Stimulated activated CD4-positive, alpha-beta T cell treated with anti-CD3 and anti-CD28 coated beads, Interleukin-12 subunit alpha, Interleukin-12 subunit beta, amount 100 ng/mL, for 24 hours (primary cell): ENCODE measurements around the gene TBK1.

Source experiments
- DNase-seq, 2 experiments: peaks; one replicate each; pipeline ENCODE4 v3.0.0-alpha.2; 2020; ENCODE audit warnings: low read depth in 2 of 2

The TBK1 gene

DNA sequence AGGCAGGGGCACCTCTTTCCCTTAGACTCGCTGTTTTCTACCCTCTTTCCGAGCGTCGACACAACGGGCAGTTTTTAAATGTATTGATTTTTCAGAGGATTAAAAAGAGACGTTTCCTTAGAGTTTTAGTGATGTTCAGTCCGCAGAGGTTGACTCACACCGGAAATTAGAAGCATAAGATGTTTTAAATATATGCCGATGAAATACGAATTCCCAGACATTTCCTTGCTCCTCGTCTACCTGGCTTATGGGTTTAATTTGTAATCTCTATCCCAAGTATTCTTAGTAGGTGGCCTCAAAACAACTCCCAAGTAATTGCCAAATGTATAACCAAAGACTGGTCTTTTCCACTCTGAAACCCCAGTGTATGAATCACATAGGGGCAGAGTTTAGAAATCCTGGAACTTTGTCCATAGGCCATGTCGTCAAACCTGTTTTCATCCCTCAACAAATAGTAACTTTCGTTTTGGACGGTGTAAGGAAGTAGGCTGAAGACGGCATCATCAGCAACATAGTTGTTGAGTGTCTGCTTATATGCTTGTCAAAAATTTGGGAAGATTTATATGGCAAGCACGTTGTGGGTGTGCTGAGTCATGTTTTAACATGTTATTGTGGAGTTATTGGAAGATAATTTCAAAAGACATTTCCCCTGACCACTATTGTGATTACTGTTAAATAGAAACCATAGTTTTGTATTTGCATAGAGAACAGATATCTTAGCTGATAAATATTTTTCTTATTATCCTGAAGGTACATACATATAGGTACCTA is 824 bp downstream of the TBK1 start:
- no peak for DNase-seq

DNA sequence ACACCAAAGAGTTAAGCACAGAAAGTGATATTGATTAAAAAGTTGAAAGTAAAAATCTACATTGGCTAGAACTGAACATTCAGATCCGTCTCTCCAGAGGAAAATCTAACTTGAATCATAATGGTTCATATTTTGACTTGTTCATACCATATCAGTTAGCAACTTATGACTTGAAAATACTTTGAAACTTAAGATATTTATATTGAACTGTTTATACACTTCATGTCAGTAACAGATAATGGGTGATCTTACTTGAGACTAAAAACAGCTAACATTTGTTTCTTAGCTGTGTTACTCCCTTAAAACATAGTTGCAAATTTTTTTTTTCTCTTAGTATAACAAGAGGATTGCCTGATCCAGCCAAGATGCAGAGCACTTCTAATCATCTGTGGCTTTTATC is 3.6 kb downstream of the TBK1 start:
- no peak for DNase-seq

DNA sequence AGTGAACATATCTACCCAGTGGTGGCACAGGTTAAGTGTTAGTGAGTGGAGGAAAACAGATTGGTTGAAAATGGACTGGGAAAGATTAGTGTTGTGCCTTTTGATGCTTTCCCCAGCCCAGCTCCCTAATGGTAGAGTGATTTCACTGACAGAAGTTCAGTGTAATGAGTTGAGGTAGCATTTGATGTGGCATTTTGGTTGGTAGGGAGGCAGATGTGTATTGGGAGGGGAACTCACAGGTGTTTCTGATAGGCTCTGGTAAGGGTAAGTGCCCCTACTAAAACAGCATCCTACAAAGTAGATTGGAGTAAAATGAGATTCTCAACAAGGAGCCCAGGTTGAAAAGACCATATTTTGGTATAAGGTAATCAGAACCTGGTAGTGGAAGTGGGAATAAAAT is 4.2 kb downstream of the TBK1 start:
- no peak for DNase-seq

DNA sequence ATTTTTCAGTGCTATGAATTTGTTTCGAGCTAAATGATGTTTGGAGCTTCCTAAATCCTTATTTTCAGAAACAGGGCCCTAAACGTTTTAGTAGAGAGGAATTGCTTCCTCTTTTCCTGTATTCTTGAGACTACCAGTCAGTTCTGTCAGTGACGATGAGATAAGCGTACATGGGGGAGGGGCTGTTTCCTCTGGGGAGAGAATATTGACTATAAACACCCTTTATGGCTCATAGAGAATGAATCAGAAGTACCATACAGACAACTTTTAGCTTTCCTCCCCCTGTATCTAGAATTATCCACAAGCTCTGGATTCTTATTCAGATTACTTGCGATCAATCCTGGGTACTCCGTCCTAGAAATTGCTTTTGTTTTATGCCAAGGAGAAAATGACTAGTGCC is 5.1 kb downstream of the TBK1 start:
- DNase-seq, result no peak

DNA sequence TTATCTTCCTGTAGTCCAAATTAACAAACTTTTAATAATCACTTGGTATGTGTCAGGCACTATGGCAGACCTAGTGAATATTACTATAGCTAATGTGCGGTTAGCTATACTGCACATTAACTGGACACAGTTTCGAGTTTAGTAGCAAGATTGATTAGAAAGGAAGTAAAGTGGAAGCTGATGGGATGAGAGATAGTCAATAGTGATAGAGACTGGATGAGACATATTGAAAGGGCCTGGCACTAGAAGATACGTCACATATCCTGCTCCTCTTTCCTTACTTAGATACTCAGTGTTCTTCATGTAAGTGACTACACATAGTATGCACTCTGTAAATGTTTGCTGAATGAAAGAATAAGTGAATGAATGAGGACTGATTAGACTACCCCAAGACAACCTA is 5.5 kb downstream of the TBK1 start:
- no peak for DNase-seq

DNA sequence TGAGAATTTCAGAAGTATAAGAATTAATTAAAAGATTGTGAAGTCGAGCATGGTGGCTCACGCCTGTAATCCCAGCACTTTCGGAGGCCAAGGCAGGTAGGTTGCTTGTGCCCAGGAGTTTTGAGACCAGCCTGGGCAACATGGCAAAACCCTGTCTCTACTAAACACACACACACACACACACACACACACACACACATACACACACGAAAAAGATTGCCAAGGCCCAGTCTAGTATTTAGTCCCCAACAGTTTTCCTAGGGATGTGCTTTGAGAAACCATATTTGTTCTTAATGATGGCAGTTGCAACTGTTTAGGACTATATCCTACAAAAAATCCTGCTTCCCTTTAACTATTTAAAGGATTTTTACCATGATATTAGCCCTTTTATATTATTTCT is 6.0 kb downstream of the TBK1 start:
- no peak for DNase-seq

DNA sequence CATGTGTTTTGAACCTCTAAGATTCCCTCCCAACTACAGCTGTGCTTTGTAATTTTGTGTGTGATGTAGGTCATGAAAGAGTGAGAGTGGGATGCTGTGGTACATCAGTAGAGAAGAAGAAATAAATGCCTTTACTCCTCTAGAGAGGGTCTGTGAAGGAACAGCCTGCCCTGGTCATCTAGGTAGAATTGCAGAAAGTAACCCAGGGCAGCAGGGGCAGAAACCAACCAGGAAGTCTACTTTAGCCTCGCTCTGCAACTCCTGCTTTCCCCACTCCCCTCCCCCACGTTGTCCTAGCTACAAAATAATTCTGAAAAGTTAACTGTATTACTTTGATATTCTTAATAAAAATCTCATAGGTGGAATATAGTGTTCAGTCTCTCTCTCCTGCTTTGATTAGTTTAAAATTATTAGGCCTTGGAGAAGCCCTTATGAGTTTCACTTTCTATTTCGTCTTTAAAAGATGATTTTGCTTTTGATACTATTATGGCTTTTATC is 7.5 kb downstream of the TBK1 start:
- DNase-seq, result no peak

DNA sequence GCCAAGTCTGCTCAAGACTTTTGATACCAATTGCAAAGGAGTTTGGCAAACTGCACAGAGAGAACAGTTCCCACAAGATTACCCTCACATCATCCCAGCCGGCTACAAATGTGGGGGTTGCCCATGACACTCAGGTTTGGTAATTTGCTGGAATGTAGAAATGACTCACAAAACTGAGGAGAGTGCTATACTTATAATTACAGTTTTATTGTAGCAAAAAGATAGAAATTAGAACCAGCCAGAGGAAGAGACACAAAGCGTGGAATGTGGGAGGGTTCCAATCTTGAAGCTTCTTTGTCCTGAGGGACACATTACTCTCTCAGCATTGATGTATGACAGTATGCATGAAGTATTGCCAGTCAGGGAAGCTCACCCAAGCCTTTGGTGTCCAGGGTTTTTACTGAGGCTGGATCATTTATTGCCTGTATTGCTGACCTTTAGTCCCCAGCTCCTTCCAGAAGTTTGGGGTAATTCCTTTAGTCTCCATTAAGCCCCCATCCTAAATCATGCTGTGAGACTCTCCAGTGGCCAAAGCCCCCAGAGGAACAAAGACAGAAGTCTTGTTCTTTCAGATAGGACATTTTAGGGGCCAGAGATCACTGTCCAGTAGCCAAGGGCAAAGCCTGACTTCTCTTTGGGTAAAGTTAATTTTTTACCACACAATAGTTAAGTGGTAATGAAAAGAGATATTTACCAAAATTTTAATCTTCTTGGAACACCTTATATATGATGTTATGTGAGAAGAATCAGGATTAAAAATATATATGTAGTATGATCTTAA is 9.9 kb downstream of the TBK1 start:
- DNase-seq, result no peak

DNA sequence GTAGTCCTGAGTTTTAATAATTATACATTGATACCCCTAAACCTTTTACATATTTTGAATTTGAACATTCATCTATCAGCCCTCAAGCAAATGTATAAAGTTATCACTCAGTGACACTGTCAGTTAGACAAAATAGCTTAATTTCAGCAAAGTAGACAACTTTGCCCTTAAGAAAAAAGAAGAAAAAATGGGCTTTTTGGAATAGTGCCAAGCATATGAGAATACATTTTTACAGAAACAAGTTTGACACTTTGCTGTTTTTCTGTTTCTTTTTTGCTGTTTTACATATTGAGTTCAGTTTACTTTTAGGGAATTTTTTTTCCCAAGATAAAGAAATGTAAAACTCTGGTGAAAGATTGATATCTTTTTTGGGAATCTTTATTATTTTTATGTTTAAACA is 14.3 kb downstream of the TBK1 start:
- DNase-seq, result no peak

DNA sequence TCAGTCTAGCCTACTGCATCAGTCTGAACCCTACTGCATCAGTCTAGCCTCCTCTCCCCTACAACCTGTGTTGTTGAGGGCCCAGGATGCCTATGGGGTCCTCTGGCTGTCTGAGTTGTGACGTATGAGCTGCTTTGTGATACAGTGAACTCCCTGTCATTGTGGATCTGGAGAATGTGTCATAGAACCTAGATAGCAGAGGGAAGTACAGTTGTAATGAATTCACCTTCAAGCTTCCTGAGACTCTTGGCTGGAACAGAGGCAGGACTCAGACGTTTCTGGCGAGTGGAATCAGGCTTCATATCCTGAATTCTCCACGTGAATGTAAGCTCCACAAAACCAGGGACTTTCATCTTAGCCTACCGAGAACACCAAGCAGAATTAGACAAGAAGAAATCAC is 17.0 kb downstream of the TBK1 start:
- DNase-seq, result no peak

DNA sequence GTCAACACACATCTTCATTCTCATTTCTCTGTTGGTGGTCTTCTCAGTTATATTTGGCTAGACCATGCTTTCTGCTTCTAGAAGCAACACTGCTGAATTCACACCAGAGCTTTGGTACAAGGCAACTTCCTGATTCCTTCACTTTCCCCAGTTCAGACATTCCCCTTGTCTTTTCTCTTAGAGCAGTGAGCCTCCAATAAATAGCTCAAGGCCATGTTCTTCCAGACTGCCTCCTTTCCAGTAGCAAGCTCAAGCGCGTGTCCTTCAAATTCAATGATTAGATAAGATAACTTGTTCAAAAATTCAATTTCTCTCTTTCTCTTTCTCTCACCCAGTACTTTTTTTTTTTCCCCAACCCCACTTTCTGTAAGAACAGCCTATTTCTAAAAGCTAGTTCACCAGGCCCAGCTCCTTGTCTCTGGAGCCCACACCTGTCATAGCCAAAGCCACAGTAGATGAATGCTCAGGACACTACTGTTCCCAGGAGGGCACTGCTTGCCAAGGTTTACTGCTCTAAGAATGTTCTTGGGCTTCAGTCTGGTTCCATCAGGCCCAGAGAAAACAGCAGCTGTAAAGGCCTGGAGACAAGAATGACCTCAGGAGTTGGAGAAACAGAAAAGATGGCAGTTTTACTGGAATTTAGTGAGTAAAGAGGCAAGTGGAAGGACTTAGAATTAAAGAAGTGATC is 17.7 kb downstream of the TBK1 start:
- no peak for DNase-seq

DNA sequence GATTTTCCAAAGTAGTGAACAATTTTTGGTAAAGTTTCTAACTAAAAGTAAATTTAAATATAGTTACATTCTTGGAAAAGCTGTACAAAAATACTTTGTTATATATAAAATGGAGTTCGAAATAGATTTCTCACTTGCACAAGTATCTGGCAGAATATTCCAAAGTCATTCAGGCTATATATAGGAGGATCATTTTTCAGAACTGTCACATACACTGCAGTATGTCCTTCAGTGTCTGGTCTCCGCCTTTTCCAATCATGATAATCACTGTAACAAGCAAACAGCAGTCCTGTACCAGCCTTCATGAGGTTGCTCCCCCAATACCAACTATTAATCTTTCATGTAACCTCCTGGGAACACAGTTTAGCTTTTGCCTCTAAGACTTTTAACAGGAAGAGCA is 18.6 kb downstream of the TBK1 start:
- DNase-seq, result no peak

DNA sequence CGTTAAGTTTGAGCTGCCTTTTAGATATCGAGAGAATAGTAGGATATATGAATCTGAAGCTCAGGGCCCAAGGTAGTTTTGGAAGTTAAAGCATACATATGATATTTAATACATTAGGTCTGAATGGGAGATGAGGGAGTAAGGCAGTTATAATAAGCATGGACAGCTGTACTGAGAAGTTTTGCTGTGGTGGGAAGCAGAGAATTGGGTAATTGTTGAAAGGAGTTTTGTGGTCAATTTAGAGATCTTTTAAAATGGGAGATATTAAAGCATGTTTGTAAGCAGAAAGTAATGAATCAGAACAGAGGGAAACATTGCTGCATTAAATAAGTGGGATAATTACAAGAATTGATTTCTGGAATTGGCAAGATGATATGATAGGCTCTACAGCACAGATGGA is 21.3 kb downstream of the TBK1 start:
- DNase-seq, result no peak

DNA sequence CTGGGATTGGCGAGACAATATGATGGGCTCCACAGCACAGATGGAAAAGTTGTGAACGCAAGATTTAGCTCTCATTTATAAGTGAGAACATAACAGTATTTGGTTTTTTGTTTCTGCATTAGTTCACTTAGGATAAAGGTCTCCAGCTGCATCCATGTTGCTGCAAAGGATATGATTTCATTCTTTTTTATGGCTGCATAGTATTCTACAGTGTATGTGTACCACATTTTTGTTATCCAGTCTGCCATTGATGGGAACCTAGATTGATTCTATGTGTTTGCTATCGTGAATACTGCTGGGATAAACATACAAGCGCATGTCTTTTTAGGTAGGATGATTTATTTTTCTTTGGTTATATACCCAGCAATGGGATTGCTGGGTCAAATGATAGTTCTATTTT is 23.6 kb downstream of the TBK1 start:
- no peak for DNase-seq

DNA sequence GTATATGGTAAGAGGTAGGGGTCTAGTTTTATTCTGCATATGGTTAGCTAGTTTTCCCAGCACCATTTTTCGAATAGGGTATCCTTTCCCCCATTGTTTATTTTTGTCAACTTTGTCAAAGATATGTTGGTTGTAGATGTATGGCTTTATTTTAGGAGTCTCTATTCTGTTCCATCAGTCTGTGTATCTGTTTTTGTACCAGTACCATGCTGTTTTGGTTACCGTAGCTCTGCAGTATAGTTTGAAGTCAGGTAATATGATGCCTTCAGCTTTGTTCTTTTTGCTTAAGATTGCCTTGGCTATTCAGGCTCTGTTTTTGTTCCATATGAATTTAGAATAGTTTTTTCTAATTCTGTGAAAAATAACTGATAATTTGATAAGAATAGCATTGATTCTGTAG is 24.9 kb downstream of the TBK1 start:
- no peak for DNase-seq

DNA sequence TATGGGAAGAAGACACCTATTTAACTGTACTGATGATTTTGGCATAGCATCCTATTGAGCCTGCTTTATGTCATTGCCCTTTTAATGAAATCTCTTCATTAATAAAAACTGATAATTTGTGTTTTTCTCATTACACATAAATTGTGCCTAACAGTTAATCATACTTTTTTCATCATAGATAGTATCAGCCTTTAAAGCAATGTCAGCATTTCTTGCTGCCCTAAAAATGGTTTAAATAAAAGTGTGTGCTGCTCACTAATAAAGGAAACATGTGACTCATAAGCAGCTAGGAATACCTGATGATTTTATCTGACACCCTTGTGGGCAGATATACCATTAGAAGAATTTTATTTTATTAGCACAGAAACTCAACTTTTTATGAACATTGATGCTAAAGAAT is 26.7 kb downstream of the TBK1 start:
- no peak for DNase-seq

DNA sequence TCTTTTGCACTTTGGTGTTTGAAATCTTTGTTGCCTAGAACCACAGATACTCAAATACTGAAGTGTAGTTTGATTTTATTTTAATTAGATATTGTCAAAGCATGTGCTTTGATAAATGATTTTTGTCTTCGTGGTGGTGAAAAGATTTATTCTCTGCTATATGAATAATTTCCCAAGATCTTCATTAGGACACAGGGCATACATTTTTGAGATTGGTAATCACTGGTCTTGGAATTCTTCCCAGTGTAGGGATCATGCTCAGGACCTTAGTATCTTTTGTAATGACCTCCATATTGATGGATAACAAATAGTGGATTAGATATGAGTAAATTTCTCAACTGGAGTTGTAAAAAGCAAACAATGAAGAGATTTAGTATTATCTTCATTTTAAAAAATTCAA is 28.2 kb downstream of the TBK1 start:
- DNase-seq, result no peak

DNA sequence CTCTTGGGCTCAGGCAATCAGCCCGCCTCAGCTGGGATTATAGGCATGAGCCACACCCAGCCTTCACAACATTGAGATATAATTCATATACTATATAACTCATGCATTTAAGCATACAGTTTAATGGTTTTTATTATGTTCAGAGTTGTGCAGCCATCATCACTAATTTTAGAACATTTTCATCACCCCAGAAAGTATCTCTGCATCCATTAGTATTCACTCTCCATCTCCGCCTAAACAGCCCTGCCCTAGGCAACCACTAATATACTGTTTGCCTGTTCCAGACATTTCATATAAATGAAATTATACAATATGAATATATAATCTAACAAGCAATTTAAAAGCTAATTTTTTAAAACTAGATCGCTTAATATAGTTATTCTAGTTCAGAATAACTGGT is 34.7 kb downstream of the TBK1 start:
- DNase-seq, result no peak

DNA sequence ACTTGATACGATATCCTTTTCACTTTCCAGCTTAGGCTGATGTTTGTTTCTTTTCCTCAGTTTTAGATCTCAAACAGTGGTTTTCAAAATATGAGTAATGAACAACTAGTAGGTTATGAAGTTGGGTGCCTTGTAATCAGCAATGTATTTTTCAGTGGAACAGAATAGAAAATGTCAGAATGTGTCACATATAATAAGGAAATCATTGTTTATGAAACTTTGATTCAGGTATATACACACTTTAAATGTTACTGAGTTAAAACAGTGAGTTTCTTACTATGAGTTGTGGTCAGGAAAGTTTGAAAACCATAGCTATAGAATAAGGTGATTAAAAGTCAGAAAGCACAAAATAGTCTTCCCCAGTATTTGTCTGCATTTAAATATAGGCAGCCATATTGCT is 39.8 kb downstream of the TBK1 start:
- DNase-seq, result no peak

DNA sequence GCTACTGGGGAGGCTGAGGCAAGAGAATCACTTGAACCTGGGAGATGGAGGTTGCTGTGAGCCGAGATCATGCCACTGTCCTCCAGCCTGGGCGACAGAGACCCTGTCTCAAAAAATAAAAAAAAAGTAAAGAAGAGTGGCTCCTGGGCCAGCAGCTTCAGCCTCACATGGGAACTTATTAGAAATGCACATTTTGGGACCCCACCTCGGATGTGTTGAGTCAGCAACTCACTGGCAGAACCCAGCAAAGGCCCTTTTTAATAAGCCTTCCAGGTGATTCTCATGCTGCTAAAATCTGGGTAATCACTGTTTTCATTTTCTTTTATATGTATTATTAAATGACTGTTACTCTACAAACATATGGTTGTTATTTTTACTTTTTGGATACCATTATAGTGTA is 41.6 kb downstream of the TBK1 start:
- no peak for DNase-seq

DNA sequence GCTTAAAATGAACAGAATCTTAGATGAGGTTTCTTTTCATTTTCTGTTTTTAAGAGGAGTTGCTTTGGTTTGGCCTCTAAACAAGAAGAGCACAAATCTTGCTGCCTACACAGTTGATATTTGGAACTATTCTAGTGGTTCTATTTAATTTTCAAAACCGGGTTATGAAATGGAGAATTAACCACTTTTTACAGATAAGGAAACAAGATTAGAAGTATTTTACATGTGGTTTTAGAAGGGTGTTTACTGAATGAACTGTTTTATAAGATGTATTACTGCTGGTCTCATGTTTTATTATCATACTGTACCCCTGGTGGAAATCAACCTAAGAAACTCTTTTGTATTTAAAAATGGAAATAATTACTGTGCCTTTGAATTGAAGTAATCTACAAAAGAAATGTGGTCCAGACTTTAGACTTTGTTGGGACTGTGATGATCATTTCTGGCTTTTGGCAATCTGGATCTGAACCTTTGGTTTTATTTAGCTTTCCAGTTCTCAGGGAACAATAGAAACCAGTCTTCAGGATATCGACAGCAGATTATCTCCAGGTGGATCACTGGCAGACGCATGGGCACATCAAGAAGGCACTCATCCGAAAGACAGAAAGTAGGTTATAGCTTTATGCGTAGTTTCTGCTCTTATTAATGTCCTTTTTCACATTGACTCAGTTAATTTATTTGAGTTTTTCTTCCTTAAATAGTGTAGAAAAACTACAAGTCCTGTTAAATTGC is 43.2 kb downstream of the TBK1 start:
- DNase-seq, result no peak

DNA sequence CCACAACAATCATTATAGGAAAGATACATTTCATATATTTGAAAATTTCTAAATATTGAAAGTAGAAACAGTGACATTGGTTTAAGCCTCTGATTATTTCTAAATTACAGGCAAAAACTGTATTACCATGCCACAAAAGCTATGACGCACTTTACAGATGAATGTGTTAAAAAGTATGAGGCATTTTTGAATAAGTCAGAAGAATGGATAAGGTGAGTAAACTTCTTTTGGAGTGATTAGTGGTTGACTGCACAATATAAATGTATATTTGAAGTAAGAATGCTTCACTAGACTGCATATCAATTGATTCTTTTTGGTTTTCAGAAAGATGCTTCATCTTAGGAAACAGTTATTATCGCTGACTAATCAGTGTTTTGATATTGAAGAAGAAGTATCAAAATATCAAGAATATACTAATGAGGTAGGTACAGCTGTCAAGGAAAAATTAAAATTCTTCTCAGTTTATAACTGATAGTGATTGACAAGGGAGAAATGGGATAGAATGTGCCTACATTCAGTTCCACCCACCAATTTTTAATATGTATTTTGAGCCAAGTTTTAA is 45.0 kb downstream of the TBK1 start:
- DNase-seq, result no peak
